ENCODE measurements around the gene WDR31. TPM values are rescaled to one million over a fixed set of nuclear protein-coding genes. Genes with fewer than 3 reads are reported as not detected.

WDR31 gene
- total and polyA plus RNA-seq, 4 donors = 3.4 to 4.8 (median 4.1) TPM

Other genes with a start within 250 kb of the WDR31 start
- 10 to 100 TPM; 14.9 to 27.7 TPM for gene SLC31A2, start 189.3 kb downstream of the WDR31 start, total RNA-seq
- 10 to 100 TPM; 17.4 to 20.3 TPM for gene SLC31A2, start 189.3 kb downstream of the WDR31 start, polyA plus RNA-seq (ENCODE audit: insufficient read length in 2 of 2)
- 10 to 100 TPM; 24.2 to 26.9 TPM for gene FKBP15, start 119.0 kb downstream of the WDR31 start, total RNA-seq
- gene FKBP15, start 119.0 kb downstream of the WDR31 start, polyA plus RNA-seq (ENCODE audit: insufficient read length in 2 of 2) = 10 to 100 TPM; 25.6 to 26.6 TPM
- 10 to 100 TPM; 19.5 to 22.9 TPM for gene SLC31A1, start 118.7 kb downstream of the WDR31 start, total RNA-seq
- 10 to 100 TPM; 18.7 to 19.5 TPM for gene SLC31A1, start 118.7 kb downstream of the WDR31 start, polyA plus RNA-seq (ENCODE audit: insufficient read length in 2 of 2)
- 10 to 100 TPM; 19.8 to 39.7 TPM for gene CDC26, start 64.7 kb downstream of the WDR31 start, total RNA-seq
- gene CDC26, start 64.7 kb downstream of the WDR31 start, polyA plus RNA-seq (ENCODE audit: insufficient read length in 2 of 2) = 10 to 100 TPM; 25.8 to 26.4 TPM
- 10 to 100 TPM; 24.4 to 30.6 TPM for gene PRPF4, start 64.6 kb downstream of the WDR31 start, total RNA-seq
- gene PRPF4, start 64.6 kb downstream of the WDR31 start, polyA plus RNA-seq (ENCODE audit: insufficient read length in 2 of 2) = 10 to 100 TPM; 22.5 to 24.0 TPM
- gene RNF183, start 36.9 kb downstream of the WDR31 start, total RNA-seq = under 1 TPM in 1 of 2 donors, not detected in 1; 0.11 TPM
- under 1 TPM in 1 of 2 donors, not detected in 1; 0.12 TPM for gene RNF183, start 36.9 kb downstream of the WDR31 start, polyA plus RNA-seq (ENCODE audit: insufficient read length in 2 of 2)
- gene BSPRY, start 9.3 kb upstream of the WDR31 start, total RNA-seq = under 1 TPM; 0.33 to 0.79 TPM
- under 1 TPM; 0.17 to 0.75 TPM for gene BSPRY, start 9.3 kb upstream of the WDR31 start, polyA plus RNA-seq (ENCODE audit: insufficient read length in 2 of 2)
- gene HDHD3, start 36.7 kb upstream of the WDR31 start, total RNA-seq = 10 to 100 TPM in 1 of 2 donors, 1 to 10 TPM in 1; 9.6 to 14.4 TPM
- gene HDHD3, start 36.7 kb upstream of the WDR31 start, polyA plus RNA-seq (ENCODE audit: insufficient read length in 2 of 2) = 10 to 100 TPM; 13.2 to 15.4 TPM
- gene ALAD, start 61.0 kb upstream of the WDR31 start, total RNA-seq = 10 to 100 TPM; 25.5 to 28.5 TPM
- 10 to 100 TPM; 38.5 to 51.3 TPM for gene ALAD, start 61.0 kb upstream of the WDR31 start, polyA plus RNA-seq (ENCODE audit: insufficient read length in 2 of 2)
- 10 to 100 TPM; 33.1 to 52.3 TPM for gene POLE3, start 70.4 kb upstream of the WDR31 start, total RNA-seq
- gene POLE3, start 70.4 kb upstream of the WDR31 start, polyA plus RNA-seq (ENCODE audit: insufficient read length in 2 of 2) = 10 to 100 TPM; 44.1 to 54.8 TPM
- under 1 TPM; 0.69 to 0.88 TPM for gene C9orf43, start 70.5 kb upstream of the WDR31 start, total RNA-seq
- 1 to 10 TPM in 1 of 2 donors, under 1 TPM in 1; 0.29 to 1.0 TPM for gene C9orf43, start 70.5 kb upstream of the WDR31 start, polyA plus RNA-seq (ENCODE audit: insufficient read length in 2 of 2)
- gene RGS3, start 123.5 kb upstream of the WDR31 start, total RNA-seq = 10 to 100 TPM; 33.5 to 54.9 TPM
- 10 to 100 TPM; 40.3 to 41.6 TPM for gene RGS3, start 123.5 kb upstream of the WDR31 start, polyA plus RNA-seq (ENCODE audit: insufficient read length in 2 of 2)